Hematopoietic multipotent progenitor cell treated with erythropoietin and hydrocortisone succinate and interleukin-3 and kit ligand, for 4 days (in vitro differentiated cells): ENCODE results near the gene STX18.

Experiments used
- DNase-seq: peaks from one replicate; pipeline ENCODE4 v3.0.0-alpha.2; 2015

Gene STX18

GRCh38 chr4:4415806-4416805 lies 125.7 kb downstream of the STX18 start:
- DNase-seq: no peak

- no peak for DNase-seq
Observed at GRCh38 chr4:4415107-4415805, 126.6 kb downstream of the STX18 start.

GRCh38 chr4:4413806-4414205 lies 128.0 kb downstream of the STX18 start:
- DNase-seq: no peak

- DNase-seq: no peak
Observed at GRCh38 chr4:4413373-4413725, 128.5 kb downstream of the STX18 start.

- DNase-seq: no peak
Observed at GRCh38 chr4:4412641-4413372, 129.0 kb downstream of the STX18 start.

GRCh38 chr4:4411906-4412305 lies 129.9 kb downstream of the STX18 start:
- no peak for DNase-seq

GRCh38 chr4:4410271-4410670 lies 131.6 kb downstream of the STX18 start:
- DNase-seq: no peak

GRCh38 chr4:4409416-4410115 lies 132.3 kb downstream of the STX18 start:
- DNase-seq: no peak

- no peak for DNase-seq
Observed at GRCh38 chr4:4408576-4409335, 133.1 kb downstream of the STX18 start.

GRCh38 chr4:4408132-4408523 lies 133.7 kb downstream of the STX18 start:
- no peak for DNase-seq

GRCh38 chr4:4407299-4408131 lies 134.3 kb downstream of the STX18 start:
- DNase-seq: no peak

- DNase-seq: no peak
Observed at GRCh38 chr4:4406455-4407298, 135.2 kb downstream of the STX18 start.

- DNase-seq: no peak
Observed at GRCh38 chr4:4405358-4405962, 136.4 kb downstream of the STX18 start.

GRCh38 chr4:4402966-4403365 lies 138.9 kb downstream of the STX18 start:
- DNase-seq: no peak

GRCh38 chr4:4401036-4401435 lies 140.8 kb downstream of the STX18 start:
- DNase-seq: no peak

GRCh38 chr4:4398430-4398829 lies 143.4 kb downstream of the STX18 start:
- DNase-seq: no peak

- no peak for DNase-seq
Observed at GRCh38 chr4:4397441-4397819, 144.4 kb downstream of the STX18 start.

GRCh38 chr4:4396628-4397440 lies 145.0 kb downstream of the STX18 start:
- DNase-seq: no peak
